Cerebellar cortex (tissue), 1 donor: ENCODE results near the gene WDR31.
A peak's percentile ranks its signal among the peaks of the same experiment; 100 is the strongest.
"Not testable (repeated sequence)": the region's sequence is repeated elsewhere in the genome, so short reads cannot be mapped to it uniquely, and the experiment has no call there.

Source experiments
- DNase-seq: peaks from one replicate; pipeline ENCODE4 v3.0.0-alpha.2; 2015; ENCODE audit warnings: low spot score

Gene WDR31

GRCh38 chr9:113340011-113340699 is at the start of gene WDR31:
TSS of gene WDR31 (minus strand) at chr9:113340275. CDS start at chr9:113332022, 8,253 bp downstream.
- peak; percentile 89 for DNase-seq

- no peak for DNase-seq
Measured at GRCh38 chr9:113389451-113389850, 49.4 kb upstream of the WDR31 start.

GRCh38 chr9:113388833-113389232 is 48.8 kb upstream of the WDR31 start:
- no peak for DNase-seq

- DNase-seq: no peak
Measured at GRCh38 chr9:113387560-113388230, 47.6 kb upstream of the WDR31 start.

GRCh38 chr9:113386571-113387393 is 46.7 kb upstream of the WDR31 start:
- no peak for DNase-seq

- DNase-seq: no peak
Measured at GRCh38 chr9:113381909-113382411, 41.9 kb upstream of the WDR31 start.

GRCh38 chr9:113381441-113381840 is 41.4 kb upstream of the WDR31 start:
- DNase-seq: not testable (repeated sequence)

- no peak for DNase-seq
Measured at GRCh38 chr9:113380869-113381378, 40.8 kb upstream of the WDR31 start.

GRCh38 chr9:113379829-113380210 is 39.7 kb upstream of the WDR31 start:
- DNase-seq: not testable (repeated sequence)

GRCh38 chr9:113379094-113379828 is 39.2 kb upstream of the WDR31 start:
- DNase-seq: not testable (repeated sequence)

- peak; percentile 83 for DNase-seq
Measured at GRCh38 chr9:113376634-113377567, 36.8 kb upstream of the WDR31 start, which contains the start of gene HDHD3. TSS of gene HDHD3 (minus strand) at chr9:113376986. CDS start at chr9:113374354, 2,632 bp downstream.

- DNase-seq: no peak
Measured at GRCh38 chr9:113375057-113376023, 35.3 kb upstream of the WDR31 start.

- no peak for DNase-seq
Measured at GRCh38 chr9:113373676-113374392, 33.8 kb upstream of the WDR31 start.

- DNase-seq: no peak
Measured at GRCh38 chr9:113373256-113373655, 33.2 kb upstream of the WDR31 start.

- no peak for DNase-seq
Measured at GRCh38 chr9:113372059-113372458, 32.0 kb upstream of the WDR31 start.

- DNase-seq: no peak
Measured at GRCh38 chr9:113370806-113371325, 30.8 kb upstream of the WDR31 start.

- DNase-seq: no peak
Measured at GRCh38 chr9:113369855-113370140, 29.7 kb upstream of the WDR31 start.
